GOT3 (cell line): ENCODE results near the gene PAIP2B.

Source experiments
- DNase-seq: peaks from one replicate; lab custom pipeline; 2025; ENCODE audit warnings: mixed read lengths; lab: John Stamatoyannopoulos, UW

PAIP2B gene

DNA sequence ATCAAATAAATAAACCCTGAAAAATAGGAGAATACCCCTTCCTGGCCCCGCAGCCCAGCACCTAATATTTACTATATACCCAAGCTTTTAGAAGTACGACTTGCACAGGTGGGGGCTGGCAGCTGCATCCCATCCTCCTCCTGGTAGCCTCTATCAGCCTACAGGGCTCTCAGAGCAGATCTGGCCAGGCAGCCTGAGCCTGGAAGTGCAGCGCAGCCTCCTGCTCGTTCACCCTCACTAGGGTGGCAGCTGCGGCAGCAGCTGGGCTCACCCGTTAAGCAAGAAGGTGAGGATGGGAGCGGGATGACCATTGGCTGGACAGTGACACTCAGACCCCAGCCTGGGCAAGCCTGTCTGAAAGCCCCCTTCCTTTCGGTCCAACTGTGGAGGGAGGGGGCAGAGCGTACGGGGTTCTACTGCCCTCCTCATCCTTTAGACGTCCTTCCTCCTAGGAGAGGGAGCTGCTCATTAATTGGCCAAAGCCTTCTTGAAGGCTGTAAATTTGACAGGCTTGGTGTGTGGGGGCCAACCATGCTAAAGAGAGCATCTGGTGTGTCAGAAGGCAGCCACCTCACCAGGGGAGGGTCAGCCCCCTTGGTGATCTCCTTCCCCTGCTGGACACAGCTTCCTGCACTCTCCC is 73.2 kb downstream of the PAIP2B start:
- DNase-seq, result no peak

DNA sequence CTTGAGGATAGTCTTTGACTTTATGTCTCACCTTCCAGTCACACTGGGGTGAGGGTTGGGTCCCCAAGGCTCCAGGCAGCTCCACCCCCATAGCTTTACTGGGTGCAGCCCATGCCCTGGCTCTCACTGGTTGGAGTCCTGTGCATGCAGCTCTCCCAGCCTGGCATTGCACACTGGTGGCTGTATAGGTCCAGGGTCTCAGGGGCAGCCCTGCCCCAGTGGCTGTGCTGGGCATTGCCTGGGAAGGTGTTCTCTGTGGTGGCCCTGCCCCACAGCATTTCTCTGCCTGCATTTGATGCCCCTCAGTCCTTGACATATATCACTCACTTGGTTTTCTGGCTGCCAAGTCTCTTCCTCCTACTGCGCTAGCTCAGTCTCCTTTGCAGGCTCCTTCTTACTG is 75.3 kb downstream of the PAIP2B start:
- DNase-seq, result no peak

DNA sequence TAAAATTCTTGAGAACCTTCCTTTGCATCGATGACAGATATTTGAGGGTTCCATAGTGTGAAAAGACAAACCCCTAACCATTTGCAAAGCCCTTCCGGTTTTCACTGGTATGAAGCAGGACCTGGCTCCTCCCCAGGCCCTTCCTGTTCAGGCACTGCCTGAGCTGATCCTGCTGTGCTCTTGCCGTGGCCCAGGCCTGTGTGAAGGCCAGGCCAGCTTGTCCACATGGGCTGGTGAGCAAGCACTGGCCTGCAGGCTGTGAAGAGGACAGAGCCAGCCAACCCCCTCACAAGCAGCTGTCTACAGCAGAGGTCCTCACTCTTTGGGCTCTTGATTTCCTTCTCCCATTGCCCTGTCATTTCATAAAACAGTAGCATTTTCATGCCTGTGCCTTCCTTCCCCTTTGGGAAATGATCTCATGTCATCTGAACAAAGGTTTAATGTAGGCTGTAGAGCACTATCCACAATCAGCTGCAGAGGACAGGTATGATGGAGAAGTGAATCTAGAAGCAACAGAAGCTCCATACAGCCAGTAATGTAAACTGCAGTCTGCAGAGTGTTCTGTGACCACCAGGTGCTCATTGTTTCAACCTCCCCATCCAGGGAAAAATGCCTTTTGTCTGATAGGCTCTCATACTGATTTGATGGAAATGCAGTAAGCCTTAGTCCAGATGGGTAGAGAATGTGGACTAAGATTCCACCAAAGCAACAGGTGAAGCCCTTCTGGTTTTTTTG is 76.7 kb downstream of the PAIP2B start:
- no peak for DNase-seq

GRCh38 chr2:71148506-71149063 is 78.3 kb downstream of the PAIP2B start:
- no peak for DNase-seq

DNA sequence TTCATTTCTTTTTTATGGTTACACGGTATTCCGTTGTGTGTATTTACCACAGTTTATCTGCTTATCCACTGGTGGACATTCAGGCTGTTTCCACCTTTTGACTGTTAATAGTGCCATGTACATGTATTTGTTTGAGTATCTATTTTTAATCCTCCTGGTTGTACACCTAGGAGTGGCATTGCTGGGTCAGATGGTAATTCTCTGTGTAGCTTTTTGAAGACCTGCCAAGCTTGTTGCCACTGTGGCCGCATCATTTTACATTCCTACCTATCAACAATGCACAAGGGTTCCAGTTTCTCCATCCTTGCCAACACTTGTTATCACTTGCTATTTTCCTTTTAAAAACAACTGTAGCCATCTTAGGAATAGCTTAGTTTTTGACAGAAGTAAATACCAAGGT is 83.1 kb downstream of the PAIP2B start:
- DNase-seq, result no peak

GRCh38 chr2:71136174-71136573 is 90.7 kb downstream of the PAIP2B start:
- DNase-seq, result no peak

- DNase-seq, result no peak
Measured at GRCh38 chr2:71133603-71134002, 93.3 kb downstream of the PAIP2B start.
